ENCODE data around the gene TEX54. TPM values are rescaled to one million over a fixed set of nuclear protein-coding genes. Genes with fewer than 3 reads are reported as not detected.
A peak's percentile ranks its signal among the peaks of the same experiment; 100 is the strongest.

The TEX54 gene
- total RNA-seq, 1 donor from 2014 or later = not detected

DNA sequence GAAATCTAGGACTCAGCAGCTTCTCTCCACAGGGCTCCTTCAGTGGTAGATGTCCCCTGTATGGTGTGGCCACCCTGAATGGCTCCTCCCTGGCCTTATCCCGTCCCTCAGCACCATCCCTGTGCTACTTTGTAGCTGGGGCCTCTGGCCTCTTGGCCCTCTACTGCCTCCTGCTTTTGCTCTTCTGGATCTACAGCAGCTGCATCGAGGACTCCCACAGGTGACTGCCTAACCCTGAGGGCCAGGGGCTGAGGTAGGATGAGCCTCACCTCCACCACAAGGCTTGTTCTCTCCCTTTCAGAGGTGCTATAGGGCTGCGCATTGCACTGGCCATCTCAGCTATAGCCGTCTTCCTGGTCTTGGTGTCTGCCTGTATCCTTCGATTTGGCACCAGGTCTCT is 43.6 kb downstream of the TEX54 start:
- DNase-seq (ENCODE audit: low read depth in 2 of 2) = no peak

DNA sequence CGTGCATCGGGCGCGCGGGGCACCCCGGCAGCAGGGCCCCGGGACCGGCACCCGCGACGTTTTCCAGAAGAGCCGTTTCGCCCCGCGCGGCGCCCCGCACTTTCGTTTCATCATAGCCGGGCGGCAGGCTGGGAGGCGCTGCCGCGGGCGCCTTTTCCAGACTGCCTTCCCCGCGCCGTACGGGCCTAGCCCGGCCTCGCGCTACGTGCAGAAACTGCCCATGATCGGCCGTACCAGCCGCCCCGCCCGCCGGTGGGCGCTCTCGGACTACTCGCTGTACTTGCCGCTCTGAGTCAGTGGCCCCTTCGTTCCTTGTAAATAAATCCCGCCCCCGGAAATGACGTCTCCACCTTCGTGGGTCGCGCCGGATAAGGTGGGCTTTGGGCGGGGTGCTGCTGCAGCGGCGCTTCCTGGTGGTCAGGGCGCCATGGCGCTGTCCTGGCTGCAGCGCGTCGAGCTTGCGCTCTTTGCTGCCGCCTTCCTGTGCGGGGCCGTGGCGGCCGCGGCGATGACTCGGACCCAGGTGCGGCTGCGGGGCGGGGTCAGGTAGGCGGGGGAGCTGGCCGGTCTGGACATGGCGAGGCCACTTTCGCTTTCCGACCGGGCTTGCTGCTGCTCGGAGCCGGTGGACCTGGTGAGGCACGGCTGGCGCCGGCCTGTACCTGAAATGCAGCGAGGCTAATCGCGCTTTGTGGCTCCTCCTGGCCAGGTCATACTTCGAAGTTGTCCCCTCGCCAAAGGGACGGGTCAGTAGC is 45.5 kb downstream of the TEX54 start, which contains the start of gene TMEM179B:
TSS of gene TMEM179B (plus strand) at position 398 of the 755 bp plus-strand sequence. CDS start at position 428, 30 bp downstream.
- peak; percentile 93 to 99 for DNase-seq (ENCODE audit: low read depth in 2 of 2)

DNA sequence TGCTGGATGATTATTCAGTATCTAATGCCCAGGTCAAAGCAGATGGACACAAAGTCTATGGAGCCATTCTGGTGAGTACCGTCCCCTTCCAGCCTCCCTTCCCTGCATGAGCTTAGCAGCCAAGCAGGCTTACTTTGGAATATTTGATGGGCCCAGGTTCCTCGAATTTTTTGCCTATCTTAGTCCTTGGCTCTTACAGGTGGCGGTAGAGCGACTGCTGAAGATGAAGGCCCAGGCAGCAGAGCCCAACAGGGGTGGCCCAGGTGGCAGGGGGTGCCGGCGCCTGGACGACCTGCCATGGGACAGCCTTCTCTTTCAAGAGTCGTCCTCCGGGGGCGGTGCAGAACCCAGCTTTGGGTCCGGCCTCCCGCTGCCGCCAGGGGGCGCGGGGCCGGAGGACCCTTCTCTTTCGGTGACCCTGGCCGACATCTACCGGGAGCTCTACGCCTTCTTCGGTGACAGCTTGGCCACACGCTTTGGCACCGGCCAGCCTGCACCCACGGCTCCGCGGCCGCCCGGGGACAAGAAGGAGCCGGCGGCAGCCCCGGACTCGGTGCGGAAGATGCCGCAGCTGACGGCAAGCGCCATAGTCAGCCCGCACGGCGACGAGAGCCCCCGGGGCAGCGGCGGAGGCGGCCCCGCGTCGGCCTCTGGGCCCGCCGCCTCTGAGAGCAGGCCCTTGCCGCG is 46.2 kb downstream of the TEX54 start:
- peak; percentile 54 to 83 for DNase-seq (ENCODE audit: low read depth in 2 of 2)

DNA sequence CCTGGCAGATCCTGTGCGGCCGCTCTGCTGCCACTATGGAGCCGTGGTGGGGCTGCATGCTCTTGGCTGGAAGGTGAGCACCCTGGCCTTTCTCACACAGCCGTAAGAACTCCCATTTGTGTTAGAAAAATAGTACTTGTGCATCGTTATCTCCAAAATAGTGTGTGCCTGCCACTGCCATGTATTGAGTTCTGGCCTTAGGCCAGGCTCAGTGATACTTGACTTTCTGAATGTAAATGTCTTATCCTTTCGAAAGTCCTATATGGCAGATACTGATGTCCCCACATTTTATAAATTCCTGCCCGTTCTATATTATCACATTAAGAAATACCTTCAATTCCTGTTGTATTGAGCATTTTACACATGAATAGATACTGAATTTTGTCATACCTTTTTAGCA is 49.9 kb downstream of the TEX54 start:
- no peak for DNase-seq (ENCODE audit: low read depth in 2 of 2)

Other genes starting within 250 kb of the TEX54 start
- 8.9 and 11.0 TPM in 2 replicates for gene TUT1, start 241.3 kb downstream of the TEX54 start, total RNA-seq
- gene MTA2, start 231.0 kb downstream of the TEX54 start, total RNA-seq = 185 and 204 TPM in 2 replicates
- gene EML3, start 220.1 kb downstream of the TEX54 start, total RNA-seq = 23.7 and 35.1 TPM in 2 replicates
- 2.9 and 3.3 TPM in 2 replicates for gene ROM1, start 219.6 kb downstream of the TEX54 start, total RNA-seq
- gene B3GAT3, start 210.9 kb downstream of the TEX54 start, total RNA-seq = 13.9 and 19.3 TPM in 2 replicates
- 204 and 246 TPM in 2 replicates for gene GANAB, start 186.2 kb downstream of the TEX54 start, total RNA-seq
- gene INTS5, start 179.5 kb downstream of the TEX54 start, total RNA-seq = 15.8 and 22.6 TPM in 2 replicates
- gene C11orf98, start 167.6 kb downstream of the TEX54 start, total RNA-seq = 23.3 and 24.4 TPM in 2 replicates
- 4.8 and 4.9 TPM in 2 replicates for gene CSKMT, start 167.5 kb downstream of the TEX54 start, total RNA-seq
- 5.6 and 9.9 TPM in 2 replicates for gene UQCC3, start 161.2 kb downstream of the TEX54 start, total RNA-seq
- 1.5 and 1.8 TPM in 2 replicates for gene LBHD1, start 160.6 kb downstream of the TEX54 start, total RNA-seq
- gene UBXN1, start 153.8 kb downstream of the TEX54 start, total RNA-seq = 102 and 148 TPM in 2 replicates
- gene LRRN4CL, start 143.3 kb downstream of the TEX54 start, total RNA-seq = 0.38 and 0.51 TPM in 2 replicates
- 23.5 and 26.0 TPM in 2 replicates for gene BSCL2, start 125.4 kb downstream of the TEX54 start, total RNA-seq
- not detected in 2 replicates for gene GNG3, start 125.2 kb downstream of the TEX54 start, total RNA-seq
- 7.6 and 11.0 TPM in 2 replicates for gene HNRNPUL2, start 105.4 kb downstream of the TEX54 start, total RNA-seq
- gene TTC9C, start 104.4 kb downstream of the TEX54 start, total RNA-seq = 28.8 and 32.3 TPM in 2 replicates
- gene ZBTB3, start 78.7 kb downstream of the TEX54 start, total RNA-seq = 9.0 and 11.6 TPM in 2 replicates
- 65.0 and 67.8 TPM in 2 replicates for gene POLR2G, start 71.3 kb downstream of the TEX54 start, total RNA-seq
- 23.9 and 37.4 TPM in 2 replicates for gene TAF6L, start 61.4 kb downstream of the TEX54 start, total RNA-seq
- gene TMEM179B, start 45.4 kb downstream of the TEX54 start, total RNA-seq = 20.2 and 30.2 TPM in 2 replicates
- gene TMEM223, start 40.8 kb downstream of the TEX54 start, total RNA-seq = 10.4 and 12.0 TPM in 2 replicates
- gene NXF1, start 27.4 kb downstream of the TEX54 start, total RNA-seq = 9.5 and 18.1 TPM in 2 replicates
- gene STX5, start 790 bp downstream of the TEX54 start, total RNA-seq = 31.6 and 44.9 TPM in 2 replicates
- gene WDR74, start 6.7 kb upstream of the TEX54 start, total RNA-seq = 40.7 and 79.2 TPM in 2 replicates
- gene SLC3A2, start 48.1 kb upstream of the TEX54 start, total RNA-seq = 48.4 and 51.1 TPM in 2 replicates
- not detected in 2 replicates for gene CHRM1, start 88.5 kb upstream of the TEX54 start, total RNA-seq
- gene SLC22A6, start 152.1 kb upstream of the TEX54 start, total RNA-seq = not detected in 2 replicates
- not detected in 2 replicates for gene SLC22A8, start 183.0 kb upstream of the TEX54 start, total RNA-seq

All from dermis microvascular lymphatic vessel endothelial cell (primary cell).